HL-60 (cell line): ENCODE measurements around the gene VPS13C.

ENCODE experiments used
- DNase-seq, 2 experiments: peaks; one replicate each; pipeline ENCODE4 v3.0.0-alpha.2; 2010 to 2020; ENCODE audit warnings: low read depth in 1 of 2, low spot score in 1 of 2
- H3K27ac ChIP-seq: fragments of 250-450 bp; sonication (Bioruptor Pico); replicated peaks from 2 replicates; pipeline ENCODE4 v1.5.1; 2020; ENCODE audit warnings: mild to moderate bottlenecking, moderate library complexity
- H3K27me3 ChIP-seq: fragments of 250-450 bp; sonication (Bioruptor Pico); 2 replicates; pipeline ENCODE4 v1.5.1; 2021; ENCODE audit warnings: mild to moderate bottlenecking, moderate library complexity; ENCODE audit not compliant: insufficient read depth, poor library complexity, severe bottlenecking
- H3K4me3 ChIP-seq: replicated peaks from 2 replicates; pipeline ENCODE4 v1.5.1; 2011; ENCODE audit warnings: mild to moderate bottlenecking, control low read depth, low read length; ENCODE audit not compliant: insufficient read depth
- CTCF ChIP-seq: IDR thresholded peaks from one replicate; pipeline ENCODE4 v1.5.1; 2011; ENCODE audit warnings: low read length, control low read depth, inconsistent platforms; ENCODE audit not compliant: insufficient read depth
- GABPA ChIP-seq: IDR thresholded peaks from 2 replicates; pipeline ENCODE4 v1.6.1; 2012; ENCODE audit warnings: low read depth
- POLR2AphosphoS5 ChIP-seq: IDR thresholded peaks from 2 replicates; pipeline ENCODE4 v1.6.1; 2012; ENCODE audit warnings: low read depth
- REST ChIP-seq: IDR thresholded peaks from 2 replicates; pipeline ENCODE4 v1.6.1; 2012; ENCODE audit warnings: low read depth; ENCODE audit not compliant: insufficient replicate concordance
- SPI1 ChIP-seq: IDR thresholded peaks from 2 replicates; pipeline ENCODE4 v1.6.1; 2012; ENCODE audit warnings: low read depth, mild to moderate bottlenecking, borderline replicate concordance

Gene VPS13C

GRCh38 chr15:61946778-61947177, 113.5 kb downstream of the VPS13C start:
- TF ChIP-seq GABPA = no peak
- no peak for TF ChIP-seq SPI1
- no peak for TF ChIP-seq REST
- TF ChIP-seq CTCF = no peak
- TF ChIP-seq POLR2AphosphoS5 = no peak
- no peaks in the 10 kb centered on the region for H3K27me3 ChIP-seq
- H3K4me3 ChIP-seq = no peak overlapping the region
- no peak for DNase-seq
- H3K27ac ChIP-seq = no peak overlapping the region

- DNase-seq = no peak
- TF ChIP-seq POLR2AphosphoS5 (no peak), CTCF (no peak), REST (no peak), GABPA (no peak), SPI1 (no peak)
- no peaks in the 10 kb centered on the region for H3K27me3 ChIP-seq
- no peak overlapping the region for H3K4me3 ChIP-seq
- H3K27ac ChIP-seq = no peak overlapping the region
Measured at GRCh38 chr15:61943992-61944391, 116.3 kb downstream of the VPS13C start.

GRCh38 chr15:61938249-61938648, 122.0 kb downstream of the VPS13C start:
- TF ChIP-seq REST = no peak
- no peak for TF ChIP-seq CTCF
- no peak for TF ChIP-seq POLR2AphosphoS5
- no peak for TF ChIP-seq GABPA
- no peak for TF ChIP-seq SPI1
- no peak for DNase-seq
- Histone ChIP-seq H3K4me3 (no peak overlapping the region), H3K27me3 (no peaks in the 10 kb centered on the region), H3K27ac (no peak overlapping the region)
